ENCODE results near the gene SDF4.

The SDF4 gene

GRCh38 chr1:1264868-1265272 lies 33.1 kb upstream of the SDF4 start:
- Mint-ChIP-seq H3K36me3 (peaks cover 92% of the 10 kb centered on the region), H3K27ac (no peak overlapping the region), H3K9me3 (no peaks in the 10 kb centered on the region), H3K4me1 (peaks cover 29% of the 10 kb centered on the region), H3K4me3 (no peak overlapping the region)
- DNase-seq (ENCODE audit: low spot score in 2 of 2) (no peak), ATAC-seq (peak; percentile 28)

- H3K4me3 Mint-ChIP-seq, result no peak overlapping the region
- DNase-seq (ENCODE audit: low spot score in 2 of 2), result no peak
- H3K4me1 Mint-ChIP-seq, result peaks cover 30% of the 10 kb centered on the region
- H3K27ac Mint-ChIP-seq, result no peak overlapping the region
- H3K9me3 Mint-ChIP-seq, result no peaks in the 10 kb centered on the region
- no peak for ATAC-seq
- H3K36me3 Mint-ChIP-seq, result peaks cover 92% of the 10 kb centered on the region
Measured at GRCh38 chr1:1264026-1264425, 32.2 kb upstream of the SDF4 start.

GRCh38 chr1:1262758-1263157 lies 31.0 kb upstream of the SDF4 start:
- Mint-ChIP-seq H3K9me3 (no peaks in the 10 kb centered on the region), H3K27ac (no peak overlapping the region), H3K4me1 (peaks cover 38% of the 10 kb centered on the region), H3K36me3 (peaks cover 91% of the 10 kb centered on the region), H3K4me3 (no peak overlapping the region)
- ATAC-seq (no peak), DNase-seq (ENCODE audit: low spot score in 2 of 2) (no peak)

- no peak for ATAC-seq
- Mint-ChIP-seq H3K4me3 (no peak overlapping the region), H3K27ac (no peak overlapping the region), H3K9me3 (no peaks in the 10 kb centered on the region), H3K36me3 (peaks cover 92% of the 10 kb centered on the region), H3K4me1 (peaks cover 38% of the 10 kb centered on the region)
- DNase-seq (ENCODE audit: low spot score in 2 of 2), result no peak
Measured at GRCh38 chr1:1262071-1262470, 30.3 kb upstream of the SDF4 start.

- Mint-ChIP-seq H3K36me3 (peaks cover 92% of the 10 kb centered on the region), H3K27ac (peak overlapping the region; percentile 74)
- DNase-seq (ENCODE audit: low spot score in 2 of 2), result no peak
Measured at GRCh38 chr1:1260843-1261560, 29.2 kb upstream of the SDF4 start.

GRCh38 chr1:1259951-1260600 lies 28.3 kb upstream of the SDF4 start:
- Mint-ChIP-seq H3K9me3 (no peaks in the 10 kb centered on the region), H3K27ac (peak overlapping the region; percentile 74), H3K4me3 (no peak overlapping the region), H3K4me1 (peaks cover 32% of the 10 kb centered on the region), H3K36me3 (peaks cover 92% of the 10 kb centered on the region)
- ATAC-seq (no peak), DNase-seq (ENCODE audit: low spot score in 2 of 2) (no peak)

More at GRCh38 chr1:1260843-1261560, 29.2 kb upstream of the SDF4 start:
- Mint-ChIP-seq H3K4me1 (peaks cover 36% of the 10 kb centered on the region), H3K4me3 (no peak overlapping the region), H3K9me3 (no peaks in the 10 kb centered on the region)
- no peak for ATAC-seq

GRCh38 chr1:1259540-1259939 lies 27.7 kb upstream of the SDF4 start:
- H3K9me3 Mint-ChIP-seq, result no peaks in the 10 kb centered on the region
- peak overlapping the region; percentile 74 for H3K27ac Mint-ChIP-seq
- peaks cover 27% of the 10 kb centered on the region for H3K4me1 Mint-ChIP-seq
- peaks cover 92% of the 10 kb centered on the region for H3K36me3 Mint-ChIP-seq
- H3K4me3 Mint-ChIP-seq, result no peak overlapping the region
- ATAC-seq (no peak), DNase-seq (ENCODE audit: low spot score in 2 of 2) (no peak)

GRCh38 chr1:1259119-1259488 lies 27.3 kb upstream of the SDF4 start:
- Mint-ChIP-seq H3K9me3 (no peaks in the 10 kb centered on the region), H3K4me3 (no peak overlapping the region), H3K36me3 (peaks cover 89% of the 10 kb centered on the region), H3K4me1 (peaks cover 27% of the 10 kb centered on the region), H3K27ac (peak overlapping the region; percentile 74)
- ATAC-seq (no peak), DNase-seq (ENCODE audit: low spot score in 2 of 2) (no peak)

- DNase-seq (ENCODE audit: low spot score in 2 of 2) (no peak), ATAC-seq (no peak)
- Mint-ChIP-seq H3K36me3 (peaks cover 87% of the 10 kb centered on the region), H3K4me1 (peaks cover 35% of the 10 kb centered on the region), H3K27ac (no peak overlapping the region), H3K4me3 (no peak overlapping the region), H3K9me3 (no peaks in the 10 kb centered on the region)
Measured at GRCh38 chr1:1256956-1257871, 25.4 kb upstream of the SDF4 start.

GRCh38 chr1:1255611-1256010 lies 23.8 kb upstream of the SDF4 start:
- Mint-ChIP-seq H3K4me1 (peaks cover 34% of the 10 kb centered on the region), H3K36me3 (peaks cover 82% of the 10 kb centered on the region)
- ATAC-seq, result no peak

GRCh38 chr1:1255078-1255477 lies 23.3 kb upstream of the SDF4 start:
- Mint-ChIP-seq H3K36me3 (peaks cover 77% of the 10 kb centered on the region), H3K27ac (no peak overlapping the region), H3K4me1 (peaks cover 34% of the 10 kb centered on the region), H3K9me3 (no peaks in the 10 kb centered on the region), H3K4me3 (no peak overlapping the region)
- no peak for DNase-seq (ENCODE audit: low spot score in 2 of 2)
- no peak for ATAC-seq

More at GRCh38 chr1:1255611-1256010, 23.8 kb upstream of the SDF4 start:
- no peak for DNase-seq (ENCODE audit: low spot score in 2 of 2)
- Mint-ChIP-seq H3K4me3 (no peak overlapping the region), H3K9me3 (no peaks in the 10 kb centered on the region), H3K27ac (no peak overlapping the region)

- no peaks in the 10 kb centered on the region for H3K9me3 Mint-ChIP-seq
- no peak for ATAC-seq
- peaks cover 32% of the 10 kb centered on the region for H3K4me1 Mint-ChIP-seq
- no peak overlapping the region for H3K27ac Mint-ChIP-seq
- no peak overlapping the region for H3K4me3 Mint-ChIP-seq
- no peak for DNase-seq (ENCODE audit: low spot score in 2 of 2)
- H3K36me3 Mint-ChIP-seq, result peaks cover 72% of the 10 kb centered on the region
Measured at GRCh38 chr1:1254667-1254998, 22.8 kb upstream of the SDF4 start.

- Mint-ChIP-seq H3K27ac (no peak overlapping the region), H3K9me3 (no peaks in the 10 kb centered on the region), H3K4me3 (no peak overlapping the region), H3K4me1 (peaks cover 32% of the 10 kb centered on the region), H3K36me3 (peaks cover 71% of the 10 kb centered on the region)
- ATAC-seq (no peak), DNase-seq (ENCODE audit: low spot score in 2 of 2) (no peak)
Measured at GRCh38 chr1:1253972-1254666, 22.3 kb upstream of the SDF4 start.

- no peaks in the 10 kb centered on the region for H3K9me3 Mint-ChIP-seq
- H3K4me1 Mint-ChIP-seq, result peaks cover 28% of the 10 kb centered on the region
- H3K27ac Mint-ChIP-seq, result peak overlapping the region; percentile 70
- peaks cover 67% of the 10 kb centered on the region for H3K36me3 Mint-ChIP-seq
- no peak for ATAC-seq
- no peak for DNase-seq (ENCODE audit: low spot score in 2 of 2)
- H3K4me3 Mint-ChIP-seq, result no peak overlapping the region
Measured at GRCh38 chr1:1253314-1253713, 21.5 kb upstream of the SDF4 start.

GRCh38 chr1:1250786-1251284 lies 19.0 kb upstream of the SDF4 start:
- DNase-seq (ENCODE audit: low spot score in 2 of 2) (peak; percentile 51 to 72), ATAC-seq (peak; percentile 94)
- Mint-ChIP-seq H3K36me3 (peaks cover 42% of the 10 kb centered on the region), H3K27ac (peak overlapping the region; percentile 86), H3K9me3 (no peaks in the 10 kb centered on the region), H3K4me3 (peak overlapping the region; percentile 37), H3K4me1 (peaks cover 21% of the 10 kb centered on the region)
